HG03439 (cell line): Measurements from ENCODE around the gene ANO1.
"Not testable (repeated sequence)": the region's sequence is repeated elsewhere in the genome, so short reads cannot be mapped to it uniquely, and the experiment has no call there.

Experiments
- ATAC-seq: cut with Tn5 transposase; IDR thresholded peaks from one replicate; pipeline ENCODE4 v1.9.1; 2021; ENCODE audit warnings: mild to moderate bottlenecking, moderate library complexity; ENCODE audit not compliant: unreplicated experiment

ANO1 gene

GRCh38 chr11:70205049-70205725, 127.1 kb downstream of the ANO1 start:
- no peak for ATAC-seq

- no peak for ATAC-seq
These were observed 127.6 kb downstream of the ANO1 start for GRCh38 chr11:70205766-70206165.

GRCh38 chr11:70206226-70206981, 128.3 kb downstream of the ANO1 start:
- no peak for ATAC-seq

GRCh38 chr11:70206982-70207376, 128.9 kb downstream of the ANO1 start:
- ATAC-seq, result no peak

GRCh38 chr11:70207531-70208131, 129.5 kb downstream of the ANO1 start:
- no peak for ATAC-seq

- no peak for ATAC-seq
These were observed 131.3 kb downstream of the ANO1 start for GRCh38 chr11:70209391-70209912.

- ATAC-seq, result no peak
These were observed 132.0 kb downstream of the ANO1 start for GRCh38 chr11:70210051-70210501.

GRCh38 chr11:70210530-70210929, 132.4 kb downstream of the ANO1 start:
- no peak for ATAC-seq

- ATAC-seq, result no peak
These were observed 134.2 kb downstream of the ANO1 start for GRCh38 chr11:70212227-70212811.

GRCh38 chr11:70217388-70217787, 139.3 kb downstream of the ANO1 start:
- ATAC-seq, result not testable (repeated sequence)

- ATAC-seq, result not testable (repeated sequence)
These were observed 140.0 kb downstream of the ANO1 start for GRCh38 chr11:70218076-70218475.

- no peak for ATAC-seq
These were observed 142.0 kb downstream of the ANO1 start for GRCh38 chr11:70220136-70220535.

GRCh38 chr11:70220920-70221319, 142.8 kb downstream of the ANO1 start:
- no peak for ATAC-seq

GRCh38 chr11:70225681-70226177, 147.6 kb downstream of the ANO1 start:
- ATAC-seq, result no peak

GRCh38 chr11:70226183-70226582, 148.1 kb downstream of the ANO1 start:
- ATAC-seq, result no peak

GRCh38 chr11:70226967-70227366, 148.8 kb downstream of the ANO1 start:
- no peak for ATAC-seq

- no peak for ATAC-seq
These were observed 151.6 kb downstream of the ANO1 start for GRCh38 chr11:70229737-70230136.

GRCh38 chr11:70230151-70230839, 152.2 kb downstream of the ANO1 start:
- no peak for ATAC-seq

GRCh38 chr11:70230840-70231710, 153.0 kb downstream of the ANO1 start:
- ATAC-seq, result no peak

- ATAC-seq, result no peak
These were observed 154.9 kb downstream of the ANO1 start for GRCh38 chr11:70233034-70233433.
